GM12865 (cell line): ENCODE data around the gene ZNF618.

ENCODE experiments used
- DNase-seq: peaks from one replicate; pipeline ENCODE4 v3.0.0; 2010; ENCODE audit warnings: low read depth
- H3K4me3 ChIP-seq: 2 replicates; pipeline ENCODE4 v1.5.1; 2011; ENCODE audit warnings: mild to moderate bottlenecking, low read depth, low read length, control low read depth
- CTCF ChIP-seq: IDR thresholded peaks from 2 replicates; pipeline ENCODE4 v1.5.1; 2011; ENCODE audit warnings: low read length, control low read depth, low read depth, inconsistent platforms; ENCODE audit not compliant: insufficient read depth; ENCODE audit errors: missing control alignments

Gene ZNF618

GRCh38 chr9:114016629-114017423 is 140.7 kb downstream of the ZNF618 start:
- DNase-seq: no peak
- TF ChIP-seq CTCF: no peak
- no peak overlapping the region for H3K4me3 ChIP-seq

GRCh38 chr9:114017741-114018715 is 141.9 kb downstream of the ZNF618 start:
- H3K4me3 ChIP-seq: no peak overlapping the region
- TF ChIP-seq CTCF: no peak
- no peak for DNase-seq

DNA sequence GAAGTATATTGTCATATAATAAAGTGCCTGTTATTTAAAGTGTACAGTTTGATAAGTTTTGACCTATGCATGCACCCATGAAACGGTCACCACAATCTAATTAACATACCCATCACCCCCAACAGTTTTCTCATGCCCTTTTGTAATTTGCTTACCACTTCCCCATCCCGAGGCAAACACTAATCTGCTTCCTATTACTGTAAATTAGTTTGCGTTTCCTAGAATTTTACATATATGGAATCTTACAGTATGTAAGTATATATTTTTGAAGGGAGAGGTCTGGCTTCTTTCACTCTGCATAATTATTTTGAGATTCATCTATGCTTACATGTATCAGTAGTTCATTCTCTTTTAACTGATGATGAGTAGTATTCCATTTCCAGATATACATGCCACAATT is 145.5 kb downstream of the ZNF618 start:
- no peak for TF ChIP-seq CTCF
- no peak overlapping the region for H3K4me3 ChIP-seq
- no peak for DNase-seq

GRCh38 chr9:114023961-114024360 is 147.9 kb downstream of the ZNF618 start:
- no peak for TF ChIP-seq CTCF
- no peak overlapping the region for H3K4me3 ChIP-seq
- DNase-seq: no peak

GRCh38 chr9:114025196-114025753 is 149.2 kb downstream of the ZNF618 start:
- no peak for TF ChIP-seq CTCF
- no peak overlapping the region for H3K4me3 ChIP-seq
- no peak for DNase-seq

- no peak for TF ChIP-seq CTCF
- H3K4me3 ChIP-seq: no peak overlapping the region
- DNase-seq: no peak
These were observed 149.7 kb downstream of the ZNF618 start for GRCh38 chr9:114025760-114026159.
